SW 1271 (cell line): Measurements from ENCODE around the gene RANGRF.
"Not testable (repeated sequence)": the region's sequence is repeated elsewhere in the genome, so short reads cannot be mapped to it uniquely, and the experiment has no call there.

Experiments
- DNase-seq, 2 experiments: peaks; one replicate each; lab custom pipeline; 2025; lab: John Stamatoyannopoulos, UW

RANGRF gene, protein sequence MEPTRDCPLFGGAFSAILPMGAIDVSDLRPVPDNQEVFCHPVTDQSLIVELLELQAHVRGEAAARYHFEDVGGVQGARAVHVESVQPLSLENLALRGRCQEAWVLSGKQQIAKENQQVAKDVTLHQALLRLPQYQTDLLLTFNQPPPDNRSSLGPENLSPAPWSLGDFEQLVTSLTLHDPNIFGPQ

DNA sequence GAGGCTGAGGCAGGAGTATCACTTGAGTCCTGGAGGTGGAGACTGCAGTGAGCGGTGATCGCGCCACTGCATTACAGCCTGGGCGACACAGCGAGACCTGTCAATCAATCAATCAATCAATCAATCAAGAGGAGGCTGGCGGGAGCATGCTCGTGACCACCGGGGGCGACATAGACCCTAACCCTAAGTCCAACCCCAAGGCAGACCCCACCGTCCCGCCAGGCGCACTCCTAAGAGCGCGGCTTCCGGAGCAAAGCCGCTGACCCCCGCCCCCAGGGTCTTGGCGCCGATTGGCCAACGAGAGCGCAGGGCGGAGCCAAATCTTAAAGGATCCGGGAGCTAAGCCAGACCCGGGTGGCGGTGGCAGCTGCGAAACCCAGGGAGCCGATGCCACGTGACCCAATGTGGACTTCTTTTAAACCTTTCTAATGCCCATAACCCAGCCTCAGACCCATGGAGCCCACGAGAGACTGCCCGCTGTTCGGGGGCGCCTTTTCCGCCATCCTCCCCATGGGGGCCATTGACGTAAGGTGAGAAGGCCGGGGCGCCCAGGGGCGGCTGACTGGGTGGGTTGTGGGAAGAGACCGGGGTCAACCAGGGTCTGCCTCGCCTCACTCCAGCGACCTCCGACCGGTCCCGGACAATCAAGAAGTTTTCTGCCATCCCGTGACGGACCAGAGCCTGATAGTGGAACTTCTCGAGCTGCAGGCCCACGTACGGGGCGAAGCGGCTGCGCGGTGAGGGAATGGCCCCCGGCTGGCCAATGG lies at the start of gene RANGRF:
Gene RANGRF, plus strand, starts transcription at position 335 of the 767 bp plus-strand sequence. Its CDS starts 119 bp downstream, at position 454.
- peak; percentile 62 to 84 for DNase-seq

DNA sequence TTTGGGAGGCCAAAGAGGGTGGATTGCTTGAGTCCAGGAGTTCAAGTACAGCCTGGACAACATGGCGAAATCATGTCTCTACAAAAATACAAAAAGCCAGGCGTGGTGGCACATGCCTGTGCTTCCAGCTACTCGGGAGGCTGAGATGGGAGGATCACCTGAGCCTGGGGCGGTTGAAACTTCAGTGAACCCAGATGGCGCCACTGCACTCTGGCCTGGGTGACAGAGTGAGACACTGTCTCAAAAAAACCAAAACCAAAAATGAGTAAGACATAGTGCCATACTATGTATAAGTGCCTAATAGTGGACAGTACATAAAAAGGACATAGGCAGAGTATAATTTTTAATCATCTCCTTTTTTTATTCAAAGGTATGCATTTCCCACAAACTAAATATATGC lies 44.6 kb upstream of the RANGRF start:
- no peak for DNase-seq

GRCh38 chr17:8244768-8245167 lies 43.7 kb upstream of the RANGRF start:
- DNase-seq, result no peak

DNA sequence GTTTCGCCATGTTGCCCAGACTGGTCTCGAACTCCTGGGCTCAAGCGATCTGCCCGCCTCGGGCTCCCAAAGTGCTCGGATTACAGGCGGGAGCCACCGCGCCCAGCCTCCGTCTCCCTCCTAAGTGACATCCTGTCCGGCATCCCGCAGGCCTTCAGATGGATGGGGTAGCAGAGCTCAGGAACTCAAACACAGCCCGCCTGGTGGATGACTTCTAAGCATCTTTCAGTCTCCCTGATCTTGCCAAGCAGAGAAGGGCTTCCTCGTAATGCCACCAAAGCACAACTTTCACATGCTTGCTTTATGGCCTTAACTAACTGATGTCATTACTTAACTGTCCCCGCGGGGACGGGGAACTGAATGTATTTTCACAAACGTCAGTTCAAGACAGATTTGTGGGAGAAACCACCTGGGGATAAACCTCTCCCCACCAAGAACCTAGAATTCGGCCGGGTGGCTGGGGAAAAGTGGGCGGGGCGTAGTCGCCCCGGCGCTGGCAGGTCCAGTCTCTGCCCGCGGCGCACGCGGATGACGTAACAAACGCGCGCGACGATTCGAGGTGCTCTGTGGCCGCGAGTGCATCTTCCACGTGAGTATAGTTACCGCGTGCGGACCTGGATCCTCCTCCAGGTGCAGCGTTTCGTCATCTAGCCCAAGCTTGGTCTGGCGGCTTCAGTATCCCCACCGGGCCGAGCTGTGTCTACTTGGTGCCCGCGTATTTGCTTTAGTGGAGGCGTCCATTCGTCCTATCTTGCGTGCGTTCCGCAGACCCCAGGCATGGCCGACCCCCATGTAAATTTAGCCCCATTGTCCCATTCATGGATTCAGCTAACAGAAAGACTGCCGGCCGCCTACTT lies 39.5 kb upstream of the RANGRF start, which contains the start of gene PFAS:
Gene PFAS, plus strand, starts transcription at position 539 of the 857 bp plus-strand sequence. CDS start 4,649 bp downstream, outside the sequence.
- DNase-seq, result peak; percentile 77 to 87

DNA sequence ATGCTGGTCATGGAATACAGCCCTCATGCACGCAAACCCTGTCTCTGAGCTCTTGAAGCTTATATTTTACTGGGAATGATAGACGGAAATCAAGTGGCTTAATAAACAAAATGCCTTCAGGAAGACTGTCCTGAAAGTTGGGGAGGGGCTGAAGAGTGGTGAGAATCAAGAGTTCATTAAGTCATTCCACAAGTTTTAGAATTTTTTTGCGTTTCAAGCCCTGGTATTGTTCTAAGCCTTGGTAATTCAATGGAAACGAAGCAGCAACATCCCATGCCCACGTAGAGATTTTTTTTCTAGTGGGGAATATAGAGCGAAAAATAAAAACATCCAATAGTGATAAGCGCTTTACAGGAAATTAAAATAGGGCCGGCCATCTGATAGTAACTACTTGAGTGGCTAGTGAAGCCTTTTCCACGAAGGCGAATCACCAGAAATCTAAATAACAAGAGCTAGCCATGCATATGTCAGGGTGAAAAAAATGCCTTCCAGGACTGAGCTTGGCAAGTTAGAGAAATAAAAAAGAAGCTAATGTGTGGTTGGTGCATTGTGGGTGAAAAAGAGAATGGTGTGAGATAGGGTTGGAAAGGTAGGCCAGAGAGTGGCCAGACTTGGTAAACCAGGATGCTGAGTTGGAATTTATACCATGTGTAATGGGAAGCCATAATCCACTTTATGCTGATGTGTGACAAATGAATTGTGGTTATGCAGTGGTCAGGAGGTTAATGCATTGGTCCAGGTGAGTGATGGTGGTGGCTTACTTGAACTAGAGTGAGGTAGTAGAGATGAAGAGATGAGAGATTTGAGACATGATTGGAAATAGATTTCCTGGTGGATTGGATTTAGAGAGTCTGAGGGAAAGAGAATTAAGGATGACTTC lies 38.6 kb upstream of the RANGRF start:
- DNase-seq, result no peak

DNA sequence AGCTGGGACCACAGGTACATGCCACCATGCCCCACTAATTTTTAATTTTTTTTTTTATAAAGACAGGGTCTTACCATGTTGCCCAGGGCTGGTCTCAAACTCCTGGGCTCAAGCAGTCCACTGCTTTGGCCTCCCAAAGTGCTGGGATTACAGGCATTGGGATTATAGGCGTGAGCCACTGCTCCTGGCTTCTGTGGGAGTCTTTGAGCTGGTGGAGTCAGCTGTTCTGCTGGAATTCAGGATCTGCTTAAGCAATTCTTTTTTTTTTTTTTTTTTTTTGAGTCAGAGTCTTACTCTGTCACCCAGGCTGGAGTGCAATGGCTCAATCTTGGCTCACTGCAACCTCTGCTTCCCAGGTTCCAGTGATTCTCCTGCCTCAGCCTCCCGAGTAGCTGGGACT lies 37.1 kb upstream of the RANGRF start:
- not testable (repeated sequence) for DNase-seq

DNA sequence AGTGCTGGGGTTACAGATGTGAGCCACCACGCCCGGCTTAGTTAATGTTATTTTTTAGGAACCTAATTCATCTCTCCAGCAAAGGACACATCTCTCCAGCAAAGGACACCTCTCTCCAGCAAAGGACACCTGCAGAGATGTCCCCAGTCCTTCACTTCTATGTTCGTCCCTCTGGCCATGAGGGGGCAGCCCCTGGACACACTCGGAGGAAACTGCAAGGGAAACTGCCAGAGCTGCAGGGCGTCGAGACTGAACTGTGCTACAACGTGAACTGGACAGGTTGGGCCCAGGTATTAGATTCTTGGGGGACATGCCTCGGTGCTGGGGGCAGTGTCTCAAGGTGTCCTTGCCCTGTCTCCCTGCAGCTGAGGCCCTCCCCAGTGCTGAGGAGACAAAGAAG lies 34.7 kb upstream of the RANGRF start:
- DNase-seq, result no peak

DNA sequence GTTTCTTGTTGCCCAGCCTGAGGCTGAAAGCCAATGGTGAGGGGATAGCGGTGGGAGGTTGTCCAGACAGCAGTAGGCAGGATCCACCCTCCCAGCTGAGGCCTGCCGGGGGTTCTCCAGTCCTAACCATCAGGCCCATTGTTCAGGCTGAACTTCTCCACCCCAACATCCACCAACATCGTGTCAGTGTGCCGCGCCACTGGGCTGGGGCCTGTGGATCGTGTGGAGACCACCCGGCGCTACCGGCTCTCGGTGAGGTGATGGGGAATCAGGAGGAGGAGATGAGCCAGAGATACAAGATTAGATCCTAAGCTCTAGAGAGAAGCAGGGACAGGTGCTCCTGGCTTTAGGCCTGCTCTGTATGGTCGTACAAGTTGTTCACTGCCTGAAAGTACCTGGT lies 33.6 kb upstream of the RANGRF start:
- DNase-seq, result no peak

- no peak for DNase-seq
These were observed 33.0 kb upstream of the RANGRF start for GRCh38 chr17:8255499-8255898.

DNA sequence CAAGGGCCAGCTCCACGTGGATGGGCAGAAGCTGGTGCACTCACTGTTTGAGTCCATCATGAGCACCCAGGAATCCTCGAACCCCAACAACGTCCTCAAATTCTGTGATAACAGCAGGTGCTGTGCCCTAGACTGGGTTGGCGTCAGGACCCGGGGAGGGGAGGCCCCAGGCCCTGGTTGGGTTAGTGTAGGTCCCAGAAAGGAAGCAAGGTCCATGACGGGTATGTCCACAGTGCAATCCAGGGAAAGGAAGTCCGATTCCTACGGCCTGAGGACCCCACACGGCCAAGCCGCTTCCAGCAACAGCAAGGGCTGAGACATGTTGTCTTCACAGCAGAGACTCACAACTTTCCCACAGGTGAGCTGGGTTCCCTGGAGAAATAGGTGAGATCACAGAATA lies 32.2 kb upstream of the RANGRF start:
- no peak for DNase-seq

DNA sequence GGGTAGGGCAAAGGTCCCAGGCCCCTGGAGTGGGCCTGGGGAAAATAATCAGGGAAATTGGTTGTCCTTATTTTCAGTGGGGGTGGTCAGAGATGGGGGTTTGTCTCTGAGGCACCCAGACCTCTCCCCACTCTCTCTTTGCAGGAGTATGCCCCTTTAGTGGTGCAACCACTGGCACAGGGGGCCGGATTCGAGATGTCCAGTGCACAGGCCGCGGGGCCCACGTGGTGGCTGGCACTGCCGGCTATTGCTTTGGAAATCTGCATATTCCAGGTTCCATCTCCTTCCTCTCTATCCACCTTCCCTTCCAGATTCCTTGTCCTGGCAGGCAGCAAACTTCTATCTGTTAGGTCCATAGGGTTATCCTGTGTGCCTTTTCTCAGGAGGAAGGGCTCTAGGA lies 31.8 kb upstream of the RANGRF start:
- no peak for DNase-seq

GRCh38 chr17:8257801-8258200 lies 30.7 kb upstream of the RANGRF start:
- no peak for DNase-seq

DNA sequence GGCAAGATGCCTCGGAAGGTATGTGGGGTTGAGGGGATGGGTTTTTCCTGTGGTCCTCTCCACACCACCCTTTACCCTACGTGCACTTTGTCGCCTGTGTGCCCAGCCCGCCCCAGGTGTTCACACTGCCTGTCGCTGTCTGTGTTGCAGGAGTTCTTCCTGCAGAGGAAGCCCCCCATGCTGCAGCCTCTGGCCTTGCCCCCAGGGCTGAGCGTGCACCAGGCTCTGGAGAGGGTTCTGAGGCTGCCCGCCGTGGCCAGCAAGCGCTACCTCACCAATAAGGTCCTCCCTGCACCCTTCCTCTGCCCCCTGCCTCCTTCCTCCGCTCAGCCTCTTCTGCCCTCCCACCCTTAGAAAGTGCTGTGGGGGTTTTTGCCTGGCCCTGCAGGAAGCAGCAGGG lies 24.1 kb upstream of the RANGRF start:
- no peak for DNase-seq

- DNase-seq, result no peak
These were observed 23.5 kb upstream of the RANGRF start for GRCh38 chr17:8264836-8265542.

- DNase-seq, result no peak
These were observed 21.6 kb upstream of the RANGRF start for GRCh38 chr17:8266648-8267479.

DNA sequence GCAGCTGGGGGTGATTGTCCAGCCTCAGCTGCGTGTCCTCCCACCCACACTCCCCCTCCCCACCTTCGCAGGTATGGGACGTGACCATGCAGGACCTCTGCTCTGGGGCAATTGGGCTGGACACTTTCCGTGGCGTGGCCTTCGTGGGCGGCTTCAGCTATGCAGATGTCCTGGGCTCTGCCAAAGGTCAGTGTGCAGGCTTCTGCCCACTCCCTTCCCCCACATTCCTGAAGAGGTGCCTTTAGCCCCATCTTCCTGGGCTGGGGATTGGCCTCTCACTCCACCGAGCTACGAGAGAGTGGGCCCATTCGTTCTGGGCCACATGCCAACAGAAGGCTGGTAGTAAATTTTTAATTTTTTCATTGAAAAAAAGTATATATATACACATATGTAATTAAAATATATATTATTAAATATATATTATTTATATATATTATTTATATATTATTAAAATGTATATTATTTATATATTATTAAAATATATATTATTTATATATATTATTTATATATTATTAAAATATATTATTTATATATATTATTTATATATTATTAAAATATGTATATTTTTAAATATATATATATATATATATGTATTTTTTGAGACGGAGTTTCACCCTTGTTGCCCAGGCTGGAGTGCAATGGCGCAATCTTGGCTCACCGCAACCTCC lies 20.9 kb upstream of the RANGRF start:
- no peak for DNase-seq

DNA sequence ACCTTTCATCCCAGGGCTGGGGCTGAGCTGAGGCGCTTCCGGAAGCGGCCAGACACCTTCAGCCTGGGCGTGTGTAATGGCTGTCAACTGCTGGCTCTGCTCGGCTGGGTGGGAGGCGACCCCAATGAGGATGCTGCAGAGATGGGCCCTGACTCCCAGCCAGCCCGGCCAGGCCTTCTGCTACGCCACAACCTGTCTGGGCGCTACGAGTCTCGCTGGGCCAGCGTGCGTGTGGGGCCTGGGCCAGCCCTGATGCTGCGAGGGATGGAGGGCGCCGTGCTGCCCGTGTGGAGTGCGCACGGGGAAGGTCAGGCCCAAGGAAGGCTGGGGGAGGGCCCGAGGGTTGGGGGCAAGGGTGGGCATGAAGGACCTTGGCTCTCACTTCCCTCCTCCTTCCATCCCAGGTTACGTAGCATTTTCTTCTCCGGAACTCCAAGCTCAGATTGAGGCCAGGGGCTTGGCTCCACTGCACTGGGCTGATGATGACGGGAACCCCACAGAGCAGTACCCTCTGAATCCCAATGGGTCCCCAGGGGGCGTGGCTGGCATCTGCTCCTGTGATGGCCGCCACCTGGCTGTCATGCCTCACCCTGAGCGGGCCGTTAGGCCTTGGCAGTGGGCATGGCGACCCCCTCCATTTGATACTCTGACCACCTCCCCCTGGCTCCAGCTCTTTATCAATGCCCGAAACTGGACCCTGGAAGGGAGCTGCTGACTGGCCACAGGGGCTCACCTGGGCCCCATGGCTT lies 19.7 kb upstream of the RANGRF start:
- DNase-seq, result no peak

GRCh38 chr17:8272421-8272820 lies 16.0 kb upstream of the RANGRF start:
- no peak for DNase-seq
